HG03565 (cell line): ENCODE data around the gene ITPR2.

Experiments used
- ATAC-seq: cut with Tn5 transposase; IDR thresholded peaks from one replicate; pipeline ENCODE4 v1.9.1; 2021; ENCODE audit warnings: mild to moderate bottlenecking, moderate library complexity; ENCODE audit not compliant: unreplicated experiment

ITPR2 gene

DNA sequence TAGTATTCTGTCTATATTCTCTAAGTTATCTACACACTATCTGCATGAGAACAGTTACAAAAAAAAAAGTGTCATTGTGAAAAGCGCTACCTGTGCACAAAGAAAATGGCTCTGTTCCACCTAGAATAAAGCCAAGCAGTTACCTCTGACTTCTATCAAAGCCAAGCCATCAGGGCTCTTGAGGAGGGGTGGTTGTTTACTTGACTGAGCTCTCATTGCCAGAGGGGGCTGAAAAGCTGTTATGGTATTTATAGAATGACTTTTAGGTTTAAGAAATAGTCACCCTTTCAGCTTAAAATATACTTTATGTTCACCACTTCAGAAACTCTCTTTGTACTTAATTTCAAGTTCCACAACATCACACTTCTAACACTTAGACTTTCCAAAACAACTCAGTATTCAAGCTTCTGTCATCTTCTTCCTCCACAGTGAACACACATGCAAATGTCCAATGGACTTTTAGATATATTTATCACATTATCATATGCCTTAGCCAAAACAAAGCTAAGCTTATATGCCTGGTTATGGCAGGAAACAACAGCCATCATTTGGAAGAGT, 7.5 kb downstream of the ITPR2 start:
- no peak for ATAC-seq

DNA sequence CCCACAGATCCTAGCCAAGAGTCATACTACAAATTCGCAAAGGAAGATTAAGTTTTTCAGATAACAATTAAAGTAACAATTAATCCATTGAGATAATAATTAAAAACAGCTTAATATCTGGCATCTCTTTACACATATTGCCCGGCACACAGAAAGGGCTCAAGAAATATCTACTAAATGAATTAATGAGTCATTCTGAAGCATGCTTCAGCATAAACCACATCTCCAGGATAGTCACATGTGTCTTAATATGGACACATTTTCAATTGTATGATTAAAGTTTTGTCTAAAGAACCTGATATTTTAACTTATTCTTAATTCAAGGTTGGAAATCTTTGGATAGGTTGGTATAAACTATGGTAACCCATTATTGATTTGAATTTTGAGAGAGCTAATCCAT, 9.6 kb downstream of the ITPR2 start:
- no peak for ATAC-seq

DNA sequence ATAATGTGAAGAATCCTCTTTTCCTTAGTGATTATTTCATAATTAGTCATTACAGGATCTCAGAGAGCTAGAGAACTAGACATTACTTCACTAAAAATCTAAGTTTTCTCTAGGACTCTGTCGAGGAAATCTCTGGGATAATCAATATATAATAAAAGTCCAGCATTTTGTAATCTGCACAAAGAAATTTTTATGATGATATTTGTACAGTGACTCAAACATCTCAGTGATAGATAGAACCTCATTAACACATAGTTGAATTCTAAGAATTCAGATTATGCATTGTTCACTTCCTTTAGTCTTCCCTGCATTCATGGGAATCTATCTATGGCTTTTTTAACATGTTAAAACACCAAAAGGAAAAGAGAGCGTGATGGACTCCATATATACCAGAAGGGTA, 11.0 kb downstream of the ITPR2 start:
- no peak for ATAC-seq

DNA sequence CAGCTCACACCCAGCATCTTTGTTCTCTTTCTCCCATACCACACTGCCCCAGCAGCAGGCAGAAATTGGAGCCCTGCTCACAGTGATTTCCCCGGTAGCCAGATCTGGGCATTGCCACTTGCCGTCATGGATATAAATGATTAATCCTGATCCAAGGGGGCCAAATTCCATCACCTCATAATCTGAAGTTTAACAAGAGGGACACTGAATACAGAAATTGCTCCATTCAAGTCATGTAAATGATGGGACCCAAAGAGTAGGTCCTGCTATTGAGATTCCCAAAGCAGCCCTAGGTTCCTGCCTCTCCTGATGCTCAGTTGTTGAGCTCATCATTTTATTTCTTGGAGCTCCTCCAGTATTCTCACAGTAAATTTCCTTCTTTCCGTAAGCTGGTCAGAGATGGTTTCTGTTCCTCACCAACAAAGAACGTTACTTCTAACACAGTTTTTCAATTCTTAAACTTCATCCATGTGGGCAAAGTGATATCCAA, 11.7 kb downstream of the ITPR2 start:
- ATAC-seq: no peak

DNA sequence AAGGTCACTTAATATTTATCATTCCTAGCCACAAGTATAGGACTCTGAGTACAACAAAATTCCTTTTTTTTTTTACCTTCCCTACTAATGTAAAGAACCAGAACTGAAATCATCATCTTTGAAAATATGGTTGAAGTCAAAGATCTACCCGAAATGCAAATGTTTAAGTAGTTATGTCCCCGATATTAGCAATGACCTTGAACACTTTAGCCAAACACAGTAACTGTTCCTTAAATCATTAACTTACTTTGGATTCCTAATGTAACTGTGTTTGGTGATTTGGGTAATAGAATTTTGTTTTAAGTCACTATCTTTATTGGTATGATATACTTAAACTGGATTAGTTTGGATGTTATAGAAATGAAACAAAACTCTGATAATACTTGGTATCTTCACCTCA, 14.4 kb downstream of the ITPR2 start:
- ATAC-seq: no peak

DNA sequence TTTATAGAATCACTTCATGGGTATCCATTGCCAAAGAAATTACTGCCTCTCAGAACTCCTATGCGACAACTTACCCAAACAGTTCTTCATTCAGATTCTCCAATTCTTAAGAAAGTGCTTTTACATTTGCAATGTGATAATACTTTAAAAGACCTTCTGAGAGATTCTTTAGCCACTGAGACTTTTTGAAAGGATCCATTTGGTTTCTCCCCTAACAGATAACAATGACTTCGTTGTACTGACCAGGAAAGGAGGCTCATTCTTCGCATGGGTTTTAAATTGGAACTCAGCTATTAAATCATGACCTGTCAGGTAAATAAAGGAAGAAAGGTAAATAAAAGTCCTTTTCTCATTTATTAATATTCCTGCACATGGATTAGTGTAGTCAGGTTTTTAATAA, 14.8 kb downstream of the ITPR2 start:
- no peak for ATAC-seq

DNA sequence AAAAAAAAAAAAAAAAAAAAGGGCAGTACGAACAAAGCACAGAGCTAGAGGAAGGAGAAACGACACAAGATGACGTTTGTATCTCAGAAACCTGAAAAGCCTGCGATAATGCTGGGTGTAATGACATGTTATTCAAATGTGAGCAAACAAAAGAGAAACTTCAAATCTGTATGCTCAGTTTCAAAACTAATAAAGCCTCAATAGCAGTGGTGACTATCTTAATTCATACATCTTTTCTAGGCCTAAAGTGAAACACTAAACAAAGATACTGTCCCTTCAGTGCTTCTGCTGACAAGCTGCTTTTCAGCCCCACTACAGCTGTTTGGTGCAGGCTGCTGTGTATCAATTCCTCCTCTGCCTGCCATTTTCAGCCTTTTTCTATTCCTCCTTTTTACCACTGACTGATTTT, 15.8 kb downstream of the ITPR2 start:
- peak; percentile 72 for ATAC-seq

DNA sequence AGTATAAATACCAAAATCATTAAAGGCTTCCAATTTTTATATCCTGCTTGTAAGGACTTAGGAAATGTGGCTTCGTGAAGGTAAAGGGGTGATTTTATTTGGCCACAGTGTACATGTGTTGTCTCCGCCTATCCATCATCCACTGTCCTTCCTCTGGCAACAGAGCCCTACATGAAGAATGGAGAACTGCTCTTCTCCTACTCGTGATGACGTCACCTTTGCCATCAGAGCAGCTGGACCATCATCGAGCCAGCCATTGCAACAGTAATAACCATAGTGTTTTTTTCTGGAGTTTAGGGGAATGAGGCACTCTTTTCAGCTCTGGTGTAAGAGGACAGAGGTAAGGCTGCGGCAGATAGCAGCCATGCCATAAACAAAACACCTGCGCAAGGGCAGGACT, 19.2 kb downstream of the ITPR2 start:
- no peak for ATAC-seq

DNA sequence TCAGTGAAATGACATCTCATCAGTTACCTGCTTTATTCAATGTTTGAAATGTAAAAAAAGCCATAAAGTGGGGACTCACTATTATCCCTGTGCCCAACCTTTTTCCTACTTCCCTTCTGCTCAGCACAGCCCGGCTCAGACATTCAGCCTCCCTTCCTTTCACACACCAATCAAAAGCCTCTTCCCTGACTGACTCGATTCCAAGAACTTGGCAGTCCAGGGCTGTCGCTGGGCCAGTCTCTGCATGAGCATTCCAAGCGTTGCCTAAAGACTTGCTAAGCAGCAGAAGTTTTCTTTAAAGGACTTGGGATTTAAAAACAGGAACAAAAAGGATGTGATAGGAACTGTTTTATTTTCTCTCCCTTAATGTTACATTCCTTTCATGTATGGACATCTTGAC, 22.7 kb downstream of the ITPR2 start:
- no peak for ATAC-seq

DNA sequence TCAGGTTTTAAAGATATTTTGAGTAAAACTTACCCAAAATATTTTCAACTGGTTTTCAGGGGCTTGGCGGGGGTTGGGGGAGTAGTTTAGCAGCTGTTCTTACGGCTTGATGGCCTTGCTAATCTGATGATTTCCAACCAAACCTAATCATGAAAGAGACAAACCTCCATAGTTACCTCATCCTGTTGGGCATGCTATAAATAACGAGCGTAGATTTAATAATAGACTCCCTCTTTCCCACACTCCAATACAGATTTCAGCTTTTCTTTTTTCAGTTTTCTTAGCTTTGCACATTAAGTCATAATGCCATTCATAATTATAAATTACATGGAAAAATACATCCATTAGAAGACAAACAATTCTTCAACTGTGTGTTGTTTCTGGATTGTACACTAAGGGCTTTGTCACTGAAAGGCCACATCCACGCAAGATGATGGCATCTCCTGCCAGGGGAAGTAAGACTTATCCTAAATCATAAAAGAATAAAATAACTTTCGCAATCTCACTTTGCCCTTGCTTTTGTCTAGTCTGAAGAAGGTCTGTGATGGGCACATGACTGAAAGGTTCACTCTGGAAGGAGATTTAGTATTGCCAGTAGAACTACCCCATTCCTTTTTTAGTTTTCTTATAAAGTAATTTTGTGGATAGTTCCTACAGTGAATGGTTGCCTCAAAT, 23.2 kb downstream of the ITPR2 start:
- no peak for ATAC-seq

DNA sequence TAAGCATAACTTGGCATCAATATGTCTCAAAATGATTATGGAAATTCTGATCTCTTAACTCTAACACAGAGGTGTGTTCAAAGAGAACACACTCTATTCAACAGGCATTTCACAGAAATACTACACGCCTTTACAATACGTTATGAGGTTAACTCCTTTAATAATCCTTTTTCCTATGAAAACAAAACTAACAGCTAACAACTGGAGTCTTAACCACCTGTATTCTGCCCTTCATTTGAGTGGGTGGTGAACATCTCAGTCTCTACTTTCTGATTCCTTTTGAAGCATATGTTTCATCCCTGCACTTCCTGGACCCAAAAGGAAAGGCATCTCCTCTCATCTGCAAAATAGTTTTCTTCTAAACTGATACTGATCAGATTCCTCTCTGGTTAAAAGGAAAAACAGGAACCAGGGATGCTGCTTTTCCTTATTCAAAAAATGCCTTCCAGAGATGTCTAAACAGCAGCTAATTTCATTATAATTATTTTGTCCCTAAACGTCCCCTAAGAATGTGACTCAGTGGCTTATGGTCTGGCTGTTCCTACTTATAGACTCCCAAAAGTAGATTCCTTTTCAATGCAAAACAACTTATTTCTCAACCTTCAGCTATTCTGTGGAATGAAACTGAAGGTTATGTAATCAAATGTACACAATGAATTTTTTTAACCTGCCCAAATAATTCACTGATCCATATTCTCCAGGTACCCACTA, 24.1 kb downstream of the ITPR2 start:
- no peak for ATAC-seq

DNA sequence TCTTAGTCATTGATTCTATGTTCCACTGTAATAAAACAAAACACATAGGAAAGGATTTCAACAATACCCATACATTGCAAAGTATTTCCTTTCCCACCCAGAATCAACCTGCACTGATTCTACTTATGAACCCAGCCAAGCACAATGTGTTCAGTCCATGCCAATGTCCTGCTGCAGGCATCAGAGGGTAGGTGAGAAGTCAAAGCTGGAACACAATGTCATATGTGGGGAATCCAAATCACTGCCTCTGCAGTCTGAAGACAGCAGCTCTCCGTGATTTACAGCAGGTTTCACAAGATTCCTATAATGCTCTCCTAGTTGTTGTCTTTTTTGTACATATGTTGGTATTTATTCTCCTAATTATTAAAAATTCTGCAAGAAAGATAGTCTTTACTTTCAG, 25.7 kb downstream of the ITPR2 start:
- no peak for ATAC-seq

DNA sequence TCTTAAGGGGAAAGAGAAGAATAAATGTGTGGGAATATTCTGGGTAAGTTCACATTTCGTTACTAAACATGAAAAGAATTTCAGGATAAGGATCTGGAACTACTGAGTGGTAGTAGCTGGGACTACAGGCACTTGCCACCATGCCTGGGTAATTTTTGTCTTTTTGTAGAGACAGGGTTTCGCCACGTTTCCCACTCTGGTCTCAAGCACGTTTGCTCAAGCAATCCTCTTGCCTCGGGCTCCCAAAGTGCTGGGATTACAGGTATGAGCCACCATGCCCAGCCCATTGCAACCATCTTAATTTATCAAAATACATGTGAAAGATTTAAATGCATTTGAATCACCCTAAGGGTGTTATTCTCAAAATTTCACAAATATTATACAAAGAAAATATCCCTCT, 26.4 kb downstream of the ITPR2 start:
- no peak for ATAC-seq

DNA sequence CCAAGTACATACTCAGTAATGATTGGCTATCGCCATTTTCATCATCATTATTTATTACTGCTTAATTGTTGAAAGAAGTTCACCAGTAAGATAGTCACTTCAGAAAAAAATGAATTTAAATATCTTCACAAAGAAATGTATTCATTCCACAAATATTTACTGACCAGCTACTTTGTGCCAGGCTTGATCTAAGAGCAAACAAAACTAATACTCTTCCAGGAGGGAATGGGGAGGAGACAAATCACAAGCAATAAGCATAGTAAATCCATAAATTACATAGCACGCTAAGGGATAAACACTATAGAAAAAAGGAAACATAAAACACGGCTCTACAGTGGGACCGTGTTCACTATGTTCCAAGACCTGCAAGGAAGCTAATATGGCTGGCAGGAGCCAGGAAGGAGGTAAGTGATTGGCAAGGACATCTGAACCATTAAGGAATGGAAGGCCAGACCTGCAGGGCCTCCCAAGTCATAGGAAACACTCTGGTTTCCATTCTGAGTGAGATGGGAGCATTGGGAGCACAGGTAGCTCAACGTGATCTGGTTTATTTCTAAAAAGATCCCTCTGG, 27.5 kb downstream of the ITPR2 start:
- ATAC-seq: no peak

DNA sequence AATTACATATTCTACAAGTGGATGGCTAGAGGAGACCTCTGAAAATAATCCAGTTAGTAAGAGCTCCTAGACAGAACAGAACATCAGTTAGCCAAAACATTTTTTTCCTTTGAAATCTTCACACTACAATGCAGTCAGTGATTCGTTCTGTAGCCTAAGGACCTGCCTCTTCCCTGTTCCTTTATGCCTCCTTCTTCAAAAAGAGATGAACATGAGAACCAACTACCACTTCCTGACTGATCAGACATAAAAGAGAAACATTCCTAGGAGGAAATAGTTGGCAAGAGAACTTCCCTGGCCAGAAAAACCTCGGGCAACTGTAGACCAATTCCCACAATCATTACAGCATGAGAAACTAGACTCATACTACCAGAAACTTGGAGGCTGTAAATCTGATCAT, 29.4 kb downstream of the ITPR2 start:
- no peak for ATAC-seq

DNA sequence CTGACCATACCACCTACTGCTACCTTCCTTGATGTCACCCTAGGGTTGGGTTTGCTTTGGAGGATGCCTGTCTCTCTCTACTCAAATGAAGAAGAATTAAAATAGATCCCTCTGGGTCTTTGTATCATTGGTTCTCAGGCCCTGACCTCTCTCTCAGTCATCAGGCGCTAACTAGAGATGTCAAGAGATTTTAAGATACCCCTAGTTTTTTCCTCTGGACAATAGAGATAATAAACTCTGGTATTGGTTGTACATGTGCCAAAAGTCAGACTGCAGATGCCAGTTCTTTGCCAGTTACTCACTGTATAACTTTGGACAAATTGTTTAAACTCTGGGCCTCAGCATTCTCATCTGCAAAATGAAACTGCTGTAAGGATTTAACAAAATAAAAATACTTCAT, 31.5 kb downstream of the ITPR2 start:
- no peak for ATAC-seq

DNA sequence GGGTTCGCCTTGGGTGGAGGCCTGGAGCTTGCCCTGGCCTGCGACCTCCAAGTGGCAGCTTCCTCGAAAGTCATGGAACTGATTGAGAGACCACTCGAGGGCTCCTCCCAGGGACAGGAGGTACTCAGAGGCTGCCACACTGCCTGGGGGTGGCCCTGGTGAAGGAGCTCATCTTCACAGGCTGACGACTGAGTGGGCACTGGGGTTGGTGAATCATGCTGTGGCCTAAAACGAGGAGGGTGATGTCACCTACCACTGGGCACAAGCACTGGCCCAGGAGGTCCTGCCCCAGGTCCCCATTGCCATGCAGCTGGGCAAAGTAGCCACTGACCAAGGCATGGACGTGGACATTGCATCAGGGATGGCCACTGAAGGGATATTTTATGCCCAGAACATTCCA, 32.1 kb downstream of the ITPR2 start:
- ATAC-seq: no peak

DNA sequence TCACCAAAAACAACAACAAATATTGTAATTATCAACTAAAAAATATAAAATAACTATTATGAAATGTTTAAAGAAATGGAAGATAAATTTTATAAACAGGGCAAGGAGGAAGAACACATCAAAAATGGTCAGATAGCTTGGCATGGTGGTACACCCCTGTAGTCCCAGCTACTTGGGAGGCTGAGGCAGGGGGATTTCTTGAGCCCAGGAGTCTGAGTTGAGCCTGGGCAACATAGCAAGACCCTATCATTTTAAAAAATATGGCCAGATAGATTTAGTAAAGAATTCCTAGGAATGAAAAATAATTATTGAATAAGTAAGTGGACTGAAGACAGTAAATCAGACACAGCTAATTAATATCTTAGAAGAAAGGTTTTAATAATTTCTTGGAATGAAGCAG, 32.6 kb downstream of the ITPR2 start:
- no peak for ATAC-seq

DNA sequence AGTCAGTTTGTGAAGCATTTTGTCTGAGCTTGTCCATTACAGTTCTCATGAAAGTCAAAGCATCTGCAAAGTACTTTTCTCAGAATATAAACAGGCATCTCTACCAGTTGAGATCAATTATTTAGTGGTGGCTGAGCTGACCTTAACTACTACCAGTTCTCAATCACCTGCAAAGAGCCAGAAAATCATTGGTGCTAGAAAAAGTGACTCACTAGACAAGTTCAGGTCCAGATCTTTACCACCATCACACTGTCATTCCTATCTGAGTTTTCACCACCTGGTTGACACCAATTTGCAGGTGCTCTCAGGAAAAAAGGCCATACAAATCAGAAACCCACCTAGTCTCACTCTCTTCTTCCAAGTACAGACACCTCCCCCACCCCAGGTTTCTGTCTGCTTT, 33.3 kb downstream of the ITPR2 start:
- no peak for ATAC-seq

DNA sequence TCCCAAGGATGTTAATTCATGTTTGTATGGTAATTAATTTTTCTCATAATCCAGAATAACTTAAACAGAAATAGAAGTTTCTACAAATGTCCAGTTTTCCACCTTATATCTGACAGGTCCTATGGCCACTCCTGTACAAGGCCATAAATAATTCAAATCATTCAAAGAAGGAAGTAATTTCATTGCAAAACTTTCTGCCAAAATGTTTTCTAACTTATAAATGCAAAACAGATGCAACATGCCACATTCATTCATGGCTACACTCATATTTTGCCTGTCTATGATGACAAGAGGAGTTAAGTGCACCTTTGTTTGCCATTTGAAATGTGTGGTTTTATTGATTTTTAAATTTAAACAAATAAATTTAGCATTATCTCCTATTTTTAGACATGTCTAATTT, 34.4 kb downstream of the ITPR2 start:
- no peak for ATAC-seq

DNA sequence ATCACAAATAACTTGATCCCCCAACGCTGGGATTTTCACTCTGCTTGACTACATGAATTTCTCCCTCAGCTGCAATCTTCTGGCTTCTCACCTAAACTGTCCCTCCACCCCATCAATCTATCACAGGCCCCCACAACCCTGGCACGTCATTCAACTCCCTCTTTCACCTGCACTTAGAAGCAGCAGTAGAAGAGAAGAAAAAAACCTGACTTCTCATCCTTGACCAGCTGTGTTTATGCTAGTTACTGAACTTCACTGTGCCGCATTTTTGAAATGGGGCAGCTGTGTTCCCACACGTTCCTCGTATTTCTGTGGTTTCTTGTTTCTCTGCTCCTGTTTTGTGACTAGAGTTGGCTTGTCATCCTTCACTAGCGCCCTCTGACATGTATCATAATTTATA, 35.0 kb downstream of the ITPR2 start:
- ATAC-seq: peak; percentile 59

DNA sequence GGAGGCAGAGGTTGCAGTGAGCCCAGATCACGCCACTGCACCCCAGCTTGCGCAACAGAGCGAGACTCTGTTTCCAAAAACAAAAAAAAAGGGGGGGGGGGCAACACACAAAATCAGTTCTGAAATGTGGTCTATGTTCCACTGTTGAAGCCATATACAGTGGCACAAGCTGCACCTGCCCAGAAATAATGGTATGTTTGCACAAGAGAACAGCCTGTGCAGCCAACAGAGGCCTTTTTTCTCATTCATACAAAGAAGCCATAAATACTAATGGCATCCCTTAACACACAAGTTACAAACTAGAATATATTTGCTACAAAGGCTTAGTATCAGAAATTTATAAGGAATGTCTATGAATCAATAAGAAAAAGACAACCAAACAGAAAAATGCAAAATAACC, 37.1 kb downstream of the ITPR2 start:
- no peak for ATAC-seq
